GM23248 (cell line): Measurements from ENCODE around the gene CACNA2D2.

ENCODE experiments used
- EZH2 ChIP-seq: fragments of 200-600 bp; sonication (generic); IDR thresholded peaks from 2 replicates; pipeline ENCODE4 v1.6.1; 2018; ENCODE audit warnings: antibody characterized with exemption, mild to moderate bottlenecking; ENCODE audit not compliant: insufficient read depth, poor library complexity, severe bottlenecking
- EZH2phosphoT487 ChIP-seq: fragments of 200-600 bp; sonication (generic); IDR thresholded peaks from 2 replicates; pipeline ENCODE4 v1.6.1; 2018; ENCODE audit warnings: antibody characterized with exemption, moderate library complexity, mild to moderate bottlenecking, low read depth; ENCODE audit not compliant: insufficient read depth

- TF ChIP-seq EZH2phosphoT487, result no peak
- TF ChIP-seq EZH2, result no peak
These were observed 93.2 kb downstream of the CACNA2D2 start for GRCh38 chr3:50410185-50410584.
